Activated gamma-delta T cell treated with Interleukin-2 at 50 U/mL for 16 hours (primary cell): Measurements from ENCODE around the gene PTPRU.

Source experiments
- DNase-seq: peaks from one replicate; pipeline ENCODE4 v3.0.0-alpha.2; 2020

Gene PTPRU

GRCh38 chr1:29343476-29343875, 107.2 kb downstream of the PTPRU start:
- DNase-seq: no peak

- no peak for DNase-seq
These were observed 107.6 kb downstream of the PTPRU start for GRCh38 chr1:29343908-29344307.

GRCh38 chr1:29344336-29344735, 108.0 kb downstream of the PTPRU start:
- no peak for DNase-seq

- DNase-seq: no peak
These were observed 110.3 kb downstream of the PTPRU start for GRCh38 chr1:29346576-29346975.

GRCh38 chr1:29349871-29350491, 113.7 kb downstream of the PTPRU start:
- DNase-seq: no peak

GRCh38 chr1:29352719-29353420, 116.5 kb downstream of the PTPRU start:
- DNase-seq: no peak

GRCh38 chr1:29354511-29355098, 118.3 kb downstream of the PTPRU start:
- no peak for DNase-seq

GRCh38 chr1:29355375-29355774, 119.1 kb downstream of the PTPRU start:
- no peak for DNase-seq

- DNase-seq: no peak
These were observed 120.3 kb downstream of the PTPRU start for GRCh38 chr1:29356663-29357062.

- DNase-seq: no peak
These were observed 121.1 kb downstream of the PTPRU start for GRCh38 chr1:29357452-29357851.

- no peak for DNase-seq
These were observed 121.9 kb downstream of the PTPRU start for GRCh38 chr1:29358183-29358582.

GRCh38 chr1:29360768-29361167, 124.4 kb downstream of the PTPRU start:
- no peak for DNase-seq

- no peak for DNase-seq
These were observed 125.4 kb downstream of the PTPRU start for GRCh38 chr1:29361686-29362085.

- DNase-seq: no peak
These were observed 125.8 kb downstream of the PTPRU start for GRCh38 chr1:29362116-29362515.

GRCh38 chr1:29362764-29363163, 126.4 kb downstream of the PTPRU start:
- no peak for DNase-seq

- no peak for DNase-seq
These were observed 127.2 kb downstream of the PTPRU start for GRCh38 chr1:29363536-29363935.

GRCh38 chr1:29364101-29364678, 127.9 kb downstream of the PTPRU start:
- no peak for DNase-seq

GRCh38 chr1:29365906-29366670, 129.8 kb downstream of the PTPRU start:
- DNase-seq: no peak

GRCh38 chr1:29368936-29369932, 132.9 kb downstream of the PTPRU start:
- no peak for DNase-seq

GRCh38 chr1:29370067-29370466, 133.7 kb downstream of the PTPRU start:
- DNase-seq: no peak

- DNase-seq: no peak
These were observed 135.0 kb downstream of the PTPRU start for GRCh38 chr1:29371332-29371731.

- no peak for DNase-seq
These were observed 135.8 kb downstream of the PTPRU start for GRCh38 chr1:29372108-29372507.
